Neural cell (in vitro differentiated cells): Measurements from ENCODE around the gene FLYWCH2. TPM values are rescaled to one million over a fixed set of nuclear protein-coding genes. Genes with fewer than 3 reads are reported as not detected.

Experiments
- H2AFZ ChIP-seq: fragments of 200-600, 300-800 bp; sonication (generic), shearing (Covaris generic); 2 replicates; pipeline ENCODE4 v1.6.0; 2014; ENCODE audit warnings: low read depth, mild to moderate bottlenecking, antibody characterized with exemption, low read length, moderate library complexity
- H3F3A ChIP-seq: fragments of 200-600 bp; shearing (Covaris generic); 2 replicates; pipeline ENCODE4 v1.6.1; 2016; ENCODE audit warnings: mild to moderate bottlenecking, moderate library complexity, mixed read lengths, antibody characterized with exemption, low read length; ENCODE audit not compliant: insufficient read depth, poor library complexity, severe bottlenecking
- H3K27ac ChIP-seq: fragments of 200-600, 300-800 bp; sonication (generic), shearing (Covaris generic); 2 replicates; pipeline ENCODE4 v1.5.1; 2014; ENCODE audit warnings: mild to moderate bottlenecking, low read length, moderate library complexity
- H3K27me3 ChIP-seq: fragments of 300-800, 200-600 bp; sonication (generic), shearing (Covaris generic); 2 replicates; pipeline ENCODE4 v1.6.0; 2014; ENCODE audit warnings: mild to moderate bottlenecking, low read depth, low read length, moderate library complexity; ENCODE audit not compliant: insufficient read depth
- H3K36me3 ChIP-seq: fragments of 300-800, 200-600 bp; sonication (generic), shearing (Covaris generic); 2 replicates; pipeline ENCODE4 v1.5.1; 2014; ENCODE audit warnings: mild to moderate bottlenecking, antibody characterized with exemption, low read length, moderate library complexity; ENCODE audit not compliant: insufficient read depth
- H3K4me2 ChIP-seq: fragments of 300-800, 200-600 bp; sonication (generic), shearing (Covaris generic); 2 replicates; pipeline ENCODE4 v1.6.0; 2014; ENCODE audit warnings: mild to moderate bottlenecking, low read length
- H3K4me3 ChIP-seq: fragments of 300-800, 200-600 bp; sonication (generic), shearing (Covaris generic); 2 replicates; pipeline ENCODE4 v1.5.1; 2014; ENCODE audit warnings: mild to moderate bottlenecking, low read length, moderate library complexity
- H3K79me2 ChIP-seq: fragments of 200-600 bp; shearing (Covaris generic); replicated peaks from 2 replicates; pipeline ENCODE4 v1.6.0; 2014; ENCODE audit warnings: mild to moderate bottlenecking, low read length, moderate library complexity; ENCODE audit not compliant: insufficient read depth
- H3K9ac ChIP-seq: fragments of 300-800, 200-600 bp; sonication (generic), shearing (Covaris generic); 2 replicates; pipeline ENCODE4 v1.6.1; 2016; ENCODE audit warnings: mild to moderate bottlenecking, low read length, mixed read lengths
- H3K9me2 ChIP-seq: fragments of 200-600 bp; shearing (Covaris generic); 2 replicates; pipeline ENCODE4 v1.6.1; 2016; ENCODE audit warnings: mild to moderate bottlenecking, low read length, mixed read lengths; ENCODE audit not compliant: insufficient read depth
- H3K9me3 ChIP-seq: fragments of 200-600, 300-800 bp; sonication (generic), shearing (Covaris generic); 2 replicates; pipeline ENCODE4 v1.6.1; 2016; ENCODE audit warnings: mild to moderate bottlenecking, mixed run types, low read length, moderate library complexity, mixed read lengths
- H4K20me1 ChIP-seq: fragments of 200-600 bp; shearing (Covaris generic); 2 replicates; pipeline ENCODE4 v1.6.1; 2016; ENCODE audit warnings: mild to moderate bottlenecking, mixed run types; ENCODE audit not compliant: insufficient read depth
- CTCF ChIP-seq: fragments of 450-650 bp; IDR thresholded peaks from 2 replicates; pipeline ENCODE4 v1.5.1; 2014; ENCODE audit warnings: antibody characterized with exemption, mild to moderate bottlenecking, moderate library complexity; ENCODE audit not compliant: poor library complexity, severe bottlenecking
- EP300 ChIP-seq: fragments of 450-650 bp; conservative IDR thresholded peaks from 2 replicates; pipeline ENCODE4 v1.6.1; 2014; ENCODE audit warnings: antibody characterized with exemption, mild to moderate bottlenecking, moderate library complexity; ENCODE audit not compliant: poor library complexity, severe bottlenecking
- EZH2 ChIP-seq: fragments of 200-600, 300-800 bp; shearing (Covaris generic), sonication (generic); IDR thresholded peaks from 2 replicates; pipeline ENCODE4 v1.6.1; 2014; ENCODE audit warnings: antibody characterized with exemption, low read length, borderline replicate concordance, mild to moderate bottlenecking; ENCODE audit not compliant: insufficient read depth, poor library complexity, severe bottlenecking
- MXI1 ChIP-seq: fragments of 450-650 bp; conservative IDR thresholded peaks from 2 replicates; pipeline ENCODE4 v1.6.1; 2014; ENCODE audit warnings: antibody characterized with exemption, mild to moderate bottlenecking; ENCODE audit not compliant: poor library complexity, severe bottlenecking
- POLR2AphosphoS5 ChIP-seq: IDR thresholded peaks from 2 replicates; pipeline ENCODE4 v1.6.1; 2012
- RAD21 ChIP-seq: fragments of 450-650 bp; conservative IDR thresholded peaks from 2 replicates; pipeline ENCODE4 v1.6.1; 2014; ENCODE audit warnings: antibody characterized with exemption, mild to moderate bottlenecking, moderate library complexity
- REST ChIP-seq: IDR thresholded peaks from 2 replicates; pipeline ENCODE4 v1.6.1; 2012; ENCODE audit warnings: borderline replicate concordance
- SMC3 ChIP-seq: fragments of 450-650 bp; conservative IDR thresholded peaks from 2 replicates; pipeline ENCODE4 v1.6.1; 2014; ENCODE audit warnings: antibody characterized with exemption, mild to moderate bottlenecking, moderate library complexity; ENCODE audit not compliant: poor library complexity
- TAF1 ChIP-seq: IDR thresholded peaks from 2 replicates; pipeline ENCODE4 v1.6.1; 2012; ENCODE audit warnings: low read depth
- polyA plus RNA-seq: library from polyadenylated mRNA; depleted of rRNA; stranded (reverse); fragments of >200 nt; gene quantifications from 2 replicates; pipeline ENCODE4 v1.2.3, GENCODE V29; 2014

The FLYWCH2 gene
- polyA plus RNA-seq, 1 donor from 2014 or later: 193 TPM

GRCh38 chr16:2912330-2913199, 29.6 kb downstream of the FLYWCH2 start:
- Histone ChIP-seq H4K20me1 (no peaks in the 10 kb centered on the region), H3F3A (no peaks in the 10 kb centered on the region), H3K4me2 (peak overlapping the region; percentile 74), H3K9ac (peak overlapping the region; percentile 79), H3K36me3 (no peaks in the 10 kb centered on the region), H3K9me3 (no peaks in the 10 kb centered on the region), H2AFZ (no peak overlapping the region), H3K27ac (peak overlapping the region; percentile 28), H3K79me2 (peaks cover 4% of the 10 kb centered on the region), H3K27me3 (no peaks in the 10 kb centered on the region), H3K4me3 (peak overlapping the region; percentile 93), H3K9me2 (no peaks in the 10 kb centered on the region)
- TF ChIP-seq TAF1 (no peak), CTCF (no peak), EZH2 (no peak), POLR2AphosphoS5 (no peak), EP300 (no peak), MXI1 (no peak), RAD21 (no peak), REST (no peak), SMC3 (no peak)

- Histone ChIP-seq H3K27me3 (no peaks in the 10 kb centered on the region), H3K9me3 (no peaks in the 10 kb centered on the region), H3F3A (no peaks in the 10 kb centered on the region), H2AFZ (no peak overlapping the region), H3K36me3 (no peaks in the 10 kb centered on the region), H3K4me2 (no peak overlapping the region), H4K20me1 (no peaks in the 10 kb centered on the region), H3K27ac (no peak overlapping the region), H3K9ac (no peak overlapping the region), H3K79me2 (peaks cover 4% of the 10 kb centered on the region), H3K9me2 (no peaks in the 10 kb centered on the region), H3K4me3 (peak overlapping the region; percentile 93)
- no peak for TF ChIP-seq RAD21
- TF ChIP-seq TAF1: no peak
- TF ChIP-seq POLR2AphosphoS5: no peak
- TF ChIP-seq MXI1: no peak
- no peak for TF ChIP-seq REST
- no peak for TF ChIP-seq SMC3
- TF ChIP-seq CTCF: no peak
Measured at GRCh38 chr16:2913603-2914002, 30.6 kb downstream of the FLYWCH2 start.
